Endodermal cell (in vitro differentiated cells): ENCODE data around the gene TSHZ2. TPM values are rescaled to one million over a fixed set of nuclear protein-coding genes. Genes with fewer than 3 reads are reported as not detected.

Experiments used
- DNase-seq: peaks from one replicate; pipeline ENCODE4 v3.0.0-alpha.2; 2017
- H3K27ac ChIP-seq: 2 replicates; pipeline ENCODE4 v1.5.1; 2013; ENCODE audit warnings: mild to moderate bottlenecking, low read depth, low read length, moderate library complexity
- H3K27me3 ChIP-seq: 2 replicates; pipeline ENCODE4 v1.6.1; 2013; ENCODE audit warnings: mild to moderate bottlenecking, low read length, moderate library complexity; ENCODE audit not compliant: insufficient read depth, control insufficient read depth, poor library complexity, severe bottlenecking
- H3K36me3 ChIP-seq: 2 replicates; pipeline ENCODE4 v1.7.0; 2013; ENCODE audit warnings: mild to moderate bottlenecking, low read length, moderate library complexity; ENCODE audit not compliant: control insufficient read depth, insufficient read depth
- H3K4me1 ChIP-seq: one replicate; pipeline ENCODE4 v1.7.0; 2013; ENCODE audit warnings: low read length; ENCODE audit not compliant: control insufficient read depth, insufficient read depth
- H3K4me3 ChIP-seq: 2 replicates; pipeline ENCODE4 v1.5.1; 2013; ENCODE audit warnings: mild to moderate bottlenecking, low read length, moderate library complexity
- H3K9ac ChIP-seq: 2 replicates; pipeline ENCODE4 v1.6.1; 2013; ENCODE audit warnings: mild to moderate bottlenecking, low read length, moderate library complexity; ENCODE audit not compliant: poor library complexity, severe bottlenecking; ENCODE audit errors: extremely low read depth
- H3K9me3 ChIP-seq: 2 replicates; pipeline ENCODE4 v1.6.1; 2013; ENCODE audit warnings: mild to moderate bottlenecking, low read length, moderate library complexity; ENCODE audit not compliant: control insufficient read depth
- H3K27ac Mint-ChIP-seq: 2 replicates; pipeline ENCODE4 v1.8.0; 2020; ENCODE audit warnings: mixed read lengths
- H3K27me3 Mint-ChIP-seq: 2 replicates; pipeline ENCODE4 v1.8.0; 2021; ENCODE audit warnings: mild to moderate bottlenecking, mixed read lengths; ENCODE audit not compliant: insufficient read depth
- H3K36me3 Mint-ChIP-seq: 2 replicates; pipeline ENCODE4 v1.8.0; 2020; ENCODE audit warnings: low read depth, mixed read lengths
- H3K4me1 Mint-ChIP-seq: 2 replicates; pipeline ENCODE4 v1.8.0; 2020; ENCODE audit warnings: mixed read lengths
- H3K4me3 Mint-ChIP-seq: 2 replicates; pipeline ENCODE4 v1.8.0; 2020; ENCODE audit warnings: mild to moderate bottlenecking, moderate library complexity, mixed read lengths
- H3K9me3 Mint-ChIP-seq: 2 replicates; pipeline ENCODE4 v1.8.0; 2020; ENCODE audit warnings: mild to moderate bottlenecking, mixed read lengths
- WGBS, 2 experiments: methylation state at CpG; one replicate each; pipeline versions ENCODE4 v1.1.5 to v1.1.7; 2013; ENCODE audit warnings: missing lambda C conversion rate in 2 of 2, mixed read lengths in 1 of 2; ENCODE audit not compliant: insufficient coverage in 1 of 2, insufficient read length in 1 of 2; 5-methylcytosine and 5-hydroxymethylcytosine counted together
- total RNA-seq, 2 donors: library from RNA; stranded (reverse); fragmentation: NEBNext Ultra II Directional in 1 of 2; extraction: Animal tissue kit (Norgen Biotek cat#: 25700) in 1 of 2; gene quantifications; 2 replicates in 1 of 2; 3 replicates in 1 of 2; pipeline ENCODE4 v1.2.1, GENCODE V29; 2021
- TF ChIP-seq, protein P1 (sequence below): fragments of 200-600 bp; sonication (generic); conservative IDR thresholded peaks from 2 replicates; pipeline ENCODE4 v1.5.0; 2021; ENCODE audit warnings: antibody characterized with exemption, mild to moderate bottlenecking

The TSHZ2 gene
- total RNA-seq, 2 donors from 2014 or later = 0.07 to 0.31 TPM

GRCh38 chr20:53448426-53448825 is 476.3 kb downstream of the TSHZ2 start:
- Histone ChIP-seq H3K27ac (no peak overlapping the region), H3K4me1 (no peaks in the 10 kb centered on the region), H3K27me3 (no peaks in the 10 kb centered on the region), H3K9ac (no peak overlapping the region), H3K36me3 (no peaks in the 10 kb centered on the region), H3K4me3 (no peak overlapping the region), H3K9me3 (peaks cover 11% of the 10 kb centered on the region)
- TF ChIP-seq, protein P1, sequence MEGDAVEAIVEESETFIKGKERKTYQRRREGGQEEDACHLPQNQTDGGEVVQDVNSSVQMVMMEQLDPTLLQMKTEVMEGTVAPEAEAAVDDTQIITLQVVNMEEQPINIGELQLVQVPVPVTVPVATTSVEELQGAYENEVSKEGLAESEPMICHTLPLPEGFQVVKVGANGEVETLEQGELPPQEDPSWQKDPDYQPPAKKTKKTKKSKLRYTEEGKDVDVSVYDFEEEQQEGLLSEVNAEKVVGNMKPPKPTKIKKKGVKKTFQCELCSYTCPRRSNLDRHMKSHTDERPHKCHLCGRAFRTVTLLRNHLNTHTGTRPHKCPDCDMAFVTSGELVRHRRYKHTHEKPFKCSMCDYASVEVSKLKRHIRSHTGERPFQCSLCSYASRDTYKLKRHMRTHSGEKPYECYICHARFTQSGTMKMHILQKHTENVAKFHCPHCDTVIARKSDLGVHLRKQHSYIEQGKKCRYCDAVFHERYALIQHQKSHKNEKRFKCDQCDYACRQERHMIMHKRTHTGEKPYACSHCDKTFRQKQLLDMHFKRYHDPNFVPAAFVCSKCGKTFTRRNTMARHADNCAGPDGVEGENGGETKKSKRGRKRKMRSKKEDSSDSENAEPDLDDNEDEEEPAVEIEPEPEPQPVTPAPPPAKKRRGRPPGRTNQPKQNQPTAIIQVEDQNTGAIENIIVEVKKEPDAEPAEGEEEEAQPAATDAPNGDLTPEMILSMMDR = no peak
- Mint-ChIP-seq H3K9me3 (peaks cover 41% of the 10 kb centered on the region), H3K27me3 (no peaks in the 10 kb centered on the region), H3K36me3 (peaks cover 43% of the 10 kb centered on the region), H3K27ac (no peak overlapping the region), H3K4me3 (no peak overlapping the region), H3K4me1 (no peaks in the 10 kb centered on the region)
- 92% methylated on average over 1 of the region's 1 CpG; no CpG with 5 or more reads in 1 of the 2 experiments for WGBS, 2 experiments
- DNase-seq = no peak

DNA sequence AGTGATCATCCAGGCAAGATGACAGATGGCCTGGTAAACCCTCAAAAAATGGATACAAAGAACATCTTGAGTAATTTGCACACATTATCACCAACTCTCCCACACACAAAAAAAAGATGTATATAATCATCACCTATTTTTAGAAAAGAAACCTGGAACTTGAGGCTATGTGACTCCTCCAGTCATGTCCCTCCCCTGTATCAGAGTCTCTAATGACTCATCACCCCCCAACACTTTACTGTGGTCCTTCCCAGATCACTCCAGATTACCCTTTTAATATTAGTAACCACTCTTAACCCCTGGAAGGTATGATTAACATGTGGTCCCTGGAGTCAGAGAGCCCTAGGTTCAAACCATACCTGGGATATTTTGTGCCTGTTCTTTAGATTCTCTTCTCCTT is 476.7 kb downstream of the TSHZ2 start:
- no peak overlapping the region for H3K4me3 Mint-ChIP-seq
- H3K36me3 Mint-ChIP-seq = peaks cover 45% of the 10 kb centered on the region
- TF ChIP-seq, protein P1 = no peak
- H3K27me3 ChIP-seq = no peaks in the 10 kb centered on the region
- H3K36me3 ChIP-seq = no peaks in the 10 kb centered on the region
- H3K9me3 Mint-ChIP-seq = peaks cover 46% of the 10 kb centered on the region
- no peak overlapping the region for H3K27ac Mint-ChIP-seq
- H3K9ac ChIP-seq = no peak overlapping the region
- no peak overlapping the region for H3K27ac ChIP-seq
- H3K9me3 ChIP-seq = peaks cover 11% of the 10 kb centered on the region
- no peaks in the 10 kb centered on the region for H3K4me1 ChIP-seq
- no peaks in the 10 kb centered on the region for H3K27me3 Mint-ChIP-seq
- DNase-seq = no peak
- H3K4me3 ChIP-seq = no peak overlapping the region
- no peaks in the 10 kb centered on the region for H3K4me1 Mint-ChIP-seq

DNA sequence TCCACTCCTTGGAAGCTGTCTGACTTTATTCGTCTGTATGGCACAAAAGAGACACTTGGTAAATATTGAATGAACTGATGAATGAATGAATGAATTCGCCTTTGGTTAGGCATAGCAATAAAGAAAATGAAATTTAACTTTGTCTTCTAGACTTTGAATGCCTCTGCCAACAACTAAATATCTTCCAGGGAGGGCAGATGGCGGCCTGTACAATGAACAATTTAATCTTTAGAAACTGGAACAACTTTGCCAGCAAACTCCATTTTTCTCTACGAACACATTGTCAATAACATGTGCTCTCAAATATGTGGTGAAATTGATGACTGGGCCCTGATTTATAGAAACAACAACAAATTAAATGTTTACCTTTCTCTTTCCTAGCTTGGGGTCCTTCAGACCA is 480.9 kb downstream of the TSHZ2 start:
- Mint-ChIP-seq H3K36me3 (peaks cover 41% of the 10 kb centered on the region), H3K27ac (no peak overlapping the region), H3K9me3 (peaks cover 50% of the 10 kb centered on the region), H3K4me3 (no peak overlapping the region), H3K27me3 (no peaks in the 10 kb centered on the region), H3K4me1 (no peaks in the 10 kb centered on the region)
- no peak overlapping the region for H3K4me3 ChIP-seq
- no peaks in the 10 kb centered on the region for H3K4me1 ChIP-seq
- H3K27me3 ChIP-seq = no peaks in the 10 kb centered on the region
- peaks cover 17% of the 10 kb centered on the region for H3K9me3 ChIP-seq
- H3K27ac ChIP-seq = no peak overlapping the region
- H3K36me3 ChIP-seq = no peaks in the 10 kb centered on the region
- no peak overlapping the region for H3K9ac ChIP-seq
- WGBS, 2 experiments = 86 to 100% methylated on average over 2 to 4 of the region's 4 CpGs
- TF ChIP-seq, protein P1 = no peak
- no peak for DNase-seq
